ENCODE measurements around the gene EVPL. TPM values are rescaled to one million over a fixed set of nuclear protein-coding genes. Genes with fewer than 3 reads are reported as not detected.
A peak's percentile ranks its signal among the peaks of the same experiment; 100 is the strongest.

EVPL gene
- total RNA-seq, 1 donor from 2014 or later = not detected

DNA sequence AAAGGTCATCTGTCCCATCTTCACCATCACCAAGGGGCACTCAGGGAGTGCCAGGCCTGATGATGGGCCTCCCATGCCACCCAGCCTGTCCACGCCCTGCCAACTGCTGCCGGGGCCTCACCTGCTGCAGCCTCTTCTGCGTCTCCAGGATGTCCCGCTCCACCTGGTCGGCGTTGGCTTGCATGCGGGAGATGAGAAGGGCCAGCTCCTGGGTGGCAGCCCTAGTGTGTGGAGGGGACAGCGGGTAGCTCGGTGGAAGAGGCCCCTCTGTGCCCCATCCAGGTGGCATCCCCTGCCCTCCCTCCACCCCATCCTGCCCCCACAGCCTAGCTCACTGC, 3.2 kb downstream of the EVPL start:
- Mint-ChIP-seq H3K36me3 (ENCODE audit: low read depth, unreplicated experiment) (no peaks in the 10 kb centered on the region), H3K9me3 (ENCODE audit: unreplicated experiment) (no peaks in the 10 kb centered on the region), H3K4me1 (ENCODE audit: low read depth, unreplicated experiment) (no peaks in the 10 kb centered on the region), H3K4me3 (ENCODE audit: unreplicated experiment) (no peak overlapping the region), H3K27ac (ENCODE audit: unreplicated experiment) (no peak overlapping the region), H3K27me3 (ENCODE audit: low read depth, unreplicated experiment) (peaks cover 23% of the 10 kb centered on the region)
- H3K27me3 ChIP-seq (ENCODE audit: insufficient read depth, low read length) = no peaks in the 10 kb centered on the region
- H3K36me3 ChIP-seq (ENCODE audit: insufficient read depth, low read length) = no peaks in the 10 kb centered on the region
- no peak overlapping the region for H3K27ac ChIP-seq (ENCODE audit: low read depth, low read length)
- no peaks in the 10 kb centered on the region for H3K79me2 ChIP-seq (ENCODE audit: insufficient read depth, low read length)
- FAIRE-seq (no peak), DNase-seq (ENCODE audit: low read depth) (no peak)
- no peaks in the 10 kb centered on the region for H3K9me3 ChIP-seq (ENCODE audit: insufficient read depth, low read depth, low read length)
- H2AFZ ChIP-seq (ENCODE audit: low read depth, low read length) = no peak overlapping the region
- H3K4me3 ChIP-seq (ENCODE audit: insufficient read depth, low read depth, low read length) = no peak overlapping the region
- no peak overlapping the region for H3K4me2 ChIP-seq (ENCODE audit: low read length)
- H3K9ac ChIP-seq (ENCODE audit: low read length) = no peak overlapping the region
- TF ChIP-seq EZH2 (IDR thresholded peaks at IDR 0.05; ENCODE audit: insufficient read depth, low read length) = no peak
- TF ChIP-seq, protein P1, sequence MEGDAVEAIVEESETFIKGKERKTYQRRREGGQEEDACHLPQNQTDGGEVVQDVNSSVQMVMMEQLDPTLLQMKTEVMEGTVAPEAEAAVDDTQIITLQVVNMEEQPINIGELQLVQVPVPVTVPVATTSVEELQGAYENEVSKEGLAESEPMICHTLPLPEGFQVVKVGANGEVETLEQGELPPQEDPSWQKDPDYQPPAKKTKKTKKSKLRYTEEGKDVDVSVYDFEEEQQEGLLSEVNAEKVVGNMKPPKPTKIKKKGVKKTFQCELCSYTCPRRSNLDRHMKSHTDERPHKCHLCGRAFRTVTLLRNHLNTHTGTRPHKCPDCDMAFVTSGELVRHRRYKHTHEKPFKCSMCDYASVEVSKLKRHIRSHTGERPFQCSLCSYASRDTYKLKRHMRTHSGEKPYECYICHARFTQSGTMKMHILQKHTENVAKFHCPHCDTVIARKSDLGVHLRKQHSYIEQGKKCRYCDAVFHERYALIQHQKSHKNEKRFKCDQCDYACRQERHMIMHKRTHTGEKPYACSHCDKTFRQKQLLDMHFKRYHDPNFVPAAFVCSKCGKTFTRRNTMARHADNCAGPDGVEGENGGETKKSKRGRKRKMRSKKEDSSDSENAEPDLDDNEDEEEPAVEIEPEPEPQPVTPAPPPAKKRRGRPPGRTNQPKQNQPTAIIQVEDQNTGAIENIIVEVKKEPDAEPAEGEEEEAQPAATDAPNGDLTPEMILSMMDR (IDR thresholded peaks at IDR 0.05; ENCODE audit: insufficient read depth, low read depth, low read length) = no peak
- no peaks in the 10 kb centered on the region for H3K4me1 ChIP-seq (ENCODE audit: insufficient read depth, low read length)
- no peaks in the 10 kb centered on the region for H4K20me1 ChIP-seq (ENCODE audit: insufficient read depth, low read length)

- H3K27ac Mint-ChIP-seq (ENCODE audit: unreplicated experiment) = peak overlapping the region; percentile 73
Measured at GRCh38 chr17:76022973-76023899, 3.9 kb downstream of the EVPL start.

More at GRCh38 chr17:76022973-76023899, 3.9 kb downstream of the EVPL start:
- H4K20me1 ChIP-seq (ENCODE audit: insufficient read depth, low read length) = no peaks in the 10 kb centered on the region
- H3K79me2 ChIP-seq (ENCODE audit: insufficient read depth, low read length) = no peaks in the 10 kb centered on the region
- FAIRE-seq = no peak
- no peak overlapping the region for H3K4me3 ChIP-seq (ENCODE audit: insufficient read depth, low read depth, low read length)
- no peak overlapping the region for H3K4me3 Mint-ChIP-seq (ENCODE audit: unreplicated experiment)
- H3K9ac ChIP-seq (ENCODE audit: low read length) = no peak overlapping the region
- H3K36me3 Mint-ChIP-seq (ENCODE audit: low read depth, unreplicated experiment) = no peaks in the 10 kb centered on the region
- no peaks in the 10 kb centered on the region for H3K36me3 ChIP-seq (ENCODE audit: insufficient read depth, low read length)
- H3K27me3 ChIP-seq (ENCODE audit: insufficient read depth, low read length) = no peaks in the 10 kb centered on the region
- no peak for DNase-seq (ENCODE audit: low read depth)
- no peaks in the 10 kb centered on the region for H3K9me3 ChIP-seq (ENCODE audit: insufficient read depth, low read depth, low read length)
- no peak overlapping the region for H3K4me2 ChIP-seq (ENCODE audit: low read length)
- no peak overlapping the region for H3K27ac ChIP-seq (ENCODE audit: low read depth, low read length)
- no peak for TF ChIP-seq EZH2 (IDR thresholded peaks at IDR 0.05; ENCODE audit: insufficient read depth, low read length)
- TF ChIP-seq, protein P1 (IDR thresholded peaks at IDR 0.05; ENCODE audit: insufficient read depth, low read depth, low read length) = no peak
- H2AFZ ChIP-seq (ENCODE audit: low read depth, low read length) = no peak overlapping the region
- H3K9me3 Mint-ChIP-seq (ENCODE audit: unreplicated experiment) = no peaks in the 10 kb centered on the region
- no peaks in the 10 kb centered on the region for H3K4me1 ChIP-seq (ENCODE audit: insufficient read depth, low read length)
- peaks cover 23% of the 10 kb centered on the region for H3K27me3 Mint-ChIP-seq (ENCODE audit: low read depth, unreplicated experiment)
- H3K4me1 Mint-ChIP-seq (ENCODE audit: low read depth, unreplicated experiment) = no peaks in the 10 kb centered on the region

Measured in astrocyte (in vitro differentiated cells and primary cell).